NCI-H2081 (cell line): ENCODE results near the gene BMP5.
"Not testable (repeated sequence)": the region's sequence is repeated elsewhere in the genome, so short reads cannot be mapped to it uniquely, and the experiment has no call there.

Experiments used
- DNase-seq, 2 experiments: peaks; one replicate each; lab custom pipeline; 2025; lab: John Stamatoyannopoulos, UW

The BMP5 gene

DNA sequence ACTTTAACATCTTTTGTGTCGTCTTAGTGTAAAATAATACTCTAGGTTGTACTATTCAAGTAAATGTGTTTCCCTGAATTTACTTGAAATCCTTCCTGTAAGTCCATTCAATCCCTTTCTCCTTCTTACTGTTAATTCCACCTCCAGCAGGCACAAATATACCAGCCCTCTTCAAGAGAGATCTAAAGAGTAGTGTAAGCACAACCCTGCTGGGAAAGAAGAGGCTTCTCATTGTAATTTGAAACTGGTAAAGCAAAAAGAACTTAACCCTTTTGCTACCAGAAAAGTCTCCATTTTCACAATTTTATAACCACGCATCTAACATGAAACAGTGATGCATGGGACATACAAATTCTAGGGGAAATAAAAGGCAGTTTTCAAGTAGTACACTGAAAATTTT lies at the start of gene BMP5:
Gene BMP5 (minus strand): TSS at position 191 of the 400 bp plus-strand sequence. CDS start 725 bp downstream, outside the sequence.
- no peak for DNase-seq

DNA sequence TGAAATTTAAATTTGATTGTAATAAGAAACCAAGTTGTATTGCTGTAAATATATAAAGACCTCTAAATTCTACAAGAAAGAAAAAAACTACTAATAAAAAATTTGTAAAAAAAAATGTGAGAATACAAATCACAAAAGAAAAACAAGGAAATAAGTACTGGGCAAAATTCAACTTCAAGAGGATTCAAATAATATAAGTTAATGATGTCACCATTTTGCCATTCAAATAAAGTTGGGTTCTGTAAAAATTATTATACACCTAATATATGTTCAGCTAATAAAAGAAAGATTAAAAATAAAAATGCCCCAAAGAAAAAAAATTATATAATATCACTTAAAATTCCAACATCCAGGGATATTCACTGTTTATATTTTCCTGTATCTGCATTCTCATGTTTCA lies 47.0 kb upstream of the BMP5 start:
- DNase-seq = no peak

DNA sequence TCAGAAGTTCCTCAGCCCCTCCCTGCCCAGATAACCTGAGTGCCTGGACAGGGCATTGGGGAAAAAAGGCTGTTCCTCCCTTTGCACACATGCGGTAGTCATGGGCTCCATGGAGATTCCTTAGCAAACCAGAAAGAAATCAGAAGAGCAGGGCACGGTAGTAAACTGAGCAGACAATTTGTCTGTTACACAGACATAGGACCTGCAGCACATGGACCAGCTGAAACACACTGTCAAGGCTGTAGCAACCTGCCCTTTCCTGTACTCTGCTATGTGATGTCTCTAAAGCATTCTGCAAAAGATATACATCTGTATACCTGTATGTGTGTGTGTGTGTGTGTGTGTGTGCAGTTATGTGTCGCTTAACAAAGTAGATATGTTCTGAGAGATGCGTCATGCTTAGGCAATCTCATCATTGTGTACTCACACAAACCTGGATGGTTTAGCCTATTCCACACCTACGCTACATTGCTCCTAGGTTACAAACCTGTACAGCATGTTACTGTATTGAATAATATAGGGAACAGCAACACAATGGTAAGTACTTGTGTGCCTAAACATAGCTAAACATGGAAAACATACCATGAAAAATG lies 44.4 kb upstream of the BMP5 start:
- no peak for DNase-seq

- no peak for DNase-seq
Observed at GRCh38 chr6:55918639-55919038, 43.2 kb upstream of the BMP5 start.

DNA sequence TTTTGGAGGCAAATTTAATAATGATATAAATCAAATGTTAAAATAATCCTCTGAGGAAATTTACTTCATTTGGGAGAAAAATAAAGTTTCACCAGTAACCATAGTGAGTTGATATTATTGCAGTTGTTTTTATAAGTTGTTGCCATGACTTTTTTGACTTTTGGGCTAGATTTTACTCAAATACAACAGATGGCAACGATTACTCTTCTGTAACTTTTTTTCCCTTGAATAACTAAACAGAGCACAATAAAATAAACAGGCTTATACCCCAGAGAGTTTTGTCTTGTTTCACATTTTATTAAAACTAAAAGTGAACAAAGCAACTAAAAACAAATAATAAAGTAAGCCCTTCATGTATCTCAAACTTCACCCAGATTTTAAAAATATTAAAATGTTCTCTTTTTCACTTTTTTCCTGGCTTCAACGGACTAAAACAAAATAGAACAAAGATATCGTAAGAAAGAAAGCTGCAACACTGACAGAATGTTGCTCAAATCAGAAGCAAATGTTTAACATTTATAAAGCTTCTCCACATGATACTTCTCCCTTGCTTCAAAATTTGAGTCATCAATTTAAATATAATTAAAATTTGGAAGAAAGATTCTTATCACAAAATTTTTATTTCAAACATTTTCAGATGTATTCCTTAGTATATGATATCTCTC lies 42.5 kb upstream of the BMP5 start:
- DNase-seq = no peak

DNA sequence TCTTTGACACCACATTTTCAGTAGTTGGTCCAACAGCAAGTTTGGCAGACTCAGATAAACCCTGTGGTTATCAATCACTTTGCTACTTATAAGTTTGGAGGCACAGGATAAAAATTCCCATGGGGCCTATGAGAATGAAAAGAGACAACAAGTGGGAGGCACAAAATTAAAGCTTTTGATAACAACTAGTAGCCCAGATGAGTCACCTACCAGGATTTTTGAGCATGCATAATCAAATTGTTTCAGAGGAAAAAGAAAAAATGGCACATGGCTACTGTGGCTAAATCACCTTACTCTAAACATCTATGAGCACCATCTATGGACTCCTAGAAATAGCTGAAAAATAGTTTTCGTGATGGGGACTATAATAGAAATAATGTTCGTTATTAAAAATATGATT lies 40.8 kb upstream of the BMP5 start:
- no peak for DNase-seq

- no peak for DNase-seq
Observed at GRCh38 chr6:55913228-55914195, 38.1 kb upstream of the BMP5 start.

GRCh38 chr6:55910466-55910865 lies 35.1 kb upstream of the BMP5 start:
- DNase-seq = not testable (repeated sequence)

DNA sequence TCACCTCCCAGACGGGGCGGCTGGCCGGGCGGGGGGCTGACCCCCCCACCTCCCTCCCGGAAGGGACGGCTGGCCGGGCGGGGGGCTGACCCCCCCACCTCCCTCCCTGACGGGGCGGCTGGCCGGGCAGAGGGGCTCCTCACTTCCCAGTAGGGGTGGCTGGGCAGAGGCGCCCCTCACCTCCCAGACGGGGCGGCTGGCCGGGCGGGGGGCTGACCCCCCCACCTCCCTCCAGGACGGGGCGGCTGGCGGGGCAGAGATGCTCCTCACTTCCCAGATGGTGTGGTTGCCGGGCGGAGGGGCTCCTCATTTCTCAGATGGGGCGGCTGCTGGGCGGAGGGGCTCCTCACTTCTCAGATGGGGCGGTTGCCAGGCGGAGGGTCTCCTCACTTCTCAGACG lies 34.5 kb upstream of the BMP5 start:
- not testable (repeated sequence) for DNase-seq

- DNase-seq = no peak
Observed at GRCh38 chr6:55902796-55903195, 27.4 kb upstream of the BMP5 start.

DNA sequence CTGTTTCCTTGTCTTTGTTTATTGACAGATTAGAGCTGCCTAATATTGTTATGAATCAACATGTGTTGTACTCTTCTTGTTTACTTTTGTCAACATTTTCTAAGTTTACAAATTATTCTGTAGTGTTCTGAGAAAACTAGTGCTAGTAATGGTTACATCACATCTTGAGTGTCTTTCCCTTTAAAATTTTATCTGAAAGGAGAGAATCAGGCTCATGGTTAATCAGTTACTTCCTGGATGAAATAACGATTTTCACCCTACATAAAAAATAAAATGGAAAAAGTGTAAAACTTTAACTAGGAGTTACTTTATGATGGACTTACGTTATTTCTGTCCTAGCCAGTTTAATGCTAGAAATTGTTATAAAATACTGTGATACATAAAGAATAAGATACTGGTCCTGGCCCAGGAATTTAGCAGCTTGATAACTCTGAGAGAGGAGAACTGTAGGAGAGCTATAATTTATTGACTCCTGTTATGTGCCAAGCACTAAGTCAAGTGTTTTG lies 26.4 kb upstream of the BMP5 start:
- no peak for DNase-seq

- DNase-seq = no peak
Observed at GRCh38 chr6:55898342-55898741, 23.0 kb upstream of the BMP5 start.

- no peak for DNase-seq
Observed at GRCh38 chr6:55897346-55897745, 22.0 kb upstream of the BMP5 start.

DNA sequence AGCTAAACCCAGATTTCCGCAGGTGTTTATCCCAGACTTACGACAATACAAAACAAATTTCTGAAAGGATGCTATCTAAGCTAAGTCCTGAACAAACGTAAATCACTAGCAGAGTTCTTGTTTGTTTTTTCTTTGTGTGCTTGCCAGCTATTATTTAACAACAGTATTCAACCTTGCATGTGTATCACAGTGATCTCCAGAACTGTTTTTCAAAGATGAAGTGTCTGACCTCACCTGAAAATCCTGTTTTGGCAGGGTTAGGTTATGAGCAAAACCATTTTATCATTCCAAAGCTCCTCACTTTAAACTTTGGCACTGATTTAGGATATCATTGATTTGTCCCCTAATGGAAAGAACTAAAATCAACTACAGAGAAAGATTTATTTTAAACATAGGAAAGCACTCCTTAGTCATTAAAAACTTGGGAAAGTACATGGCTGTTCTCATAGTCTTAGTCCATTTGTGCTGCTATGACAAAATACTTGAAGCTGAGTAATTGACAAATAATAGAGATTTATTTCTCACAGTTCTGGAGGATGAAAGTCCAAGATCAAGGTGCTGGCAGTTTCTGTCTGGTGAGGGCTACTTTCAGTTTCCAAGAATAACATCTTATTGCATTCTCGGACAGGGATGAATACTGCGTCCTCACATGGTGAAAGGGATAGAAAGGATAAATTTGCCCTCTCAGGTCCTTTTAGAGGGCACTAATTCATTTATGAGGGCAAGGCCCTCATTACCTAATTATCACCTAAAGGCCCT lies 20.8 kb upstream of the BMP5 start:
- DNase-seq = no peak

GRCh38 chr6:55892749-55893357 lies 17.5 kb upstream of the BMP5 start:
- DNase-seq = no peak

DNA sequence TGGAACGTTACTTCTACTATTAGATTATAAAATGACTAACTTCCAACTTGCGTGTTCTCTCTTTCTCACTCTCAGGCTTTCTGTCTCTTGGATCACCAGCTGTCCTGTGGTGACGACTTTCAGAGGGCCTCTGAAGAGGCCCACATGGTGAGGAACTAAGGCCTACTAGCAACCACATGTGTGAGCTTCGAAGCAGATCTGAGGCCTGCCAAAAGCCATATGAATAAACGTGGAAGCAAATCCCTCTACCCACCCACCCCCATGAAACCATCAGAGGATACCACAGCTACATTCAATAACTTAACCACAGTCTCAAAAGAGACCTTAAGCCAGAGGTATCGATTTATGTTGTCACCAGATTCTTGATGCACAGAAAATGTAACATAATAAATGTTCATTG lies 13.5 kb upstream of the BMP5 start:
- no peak for DNase-seq

DNA sequence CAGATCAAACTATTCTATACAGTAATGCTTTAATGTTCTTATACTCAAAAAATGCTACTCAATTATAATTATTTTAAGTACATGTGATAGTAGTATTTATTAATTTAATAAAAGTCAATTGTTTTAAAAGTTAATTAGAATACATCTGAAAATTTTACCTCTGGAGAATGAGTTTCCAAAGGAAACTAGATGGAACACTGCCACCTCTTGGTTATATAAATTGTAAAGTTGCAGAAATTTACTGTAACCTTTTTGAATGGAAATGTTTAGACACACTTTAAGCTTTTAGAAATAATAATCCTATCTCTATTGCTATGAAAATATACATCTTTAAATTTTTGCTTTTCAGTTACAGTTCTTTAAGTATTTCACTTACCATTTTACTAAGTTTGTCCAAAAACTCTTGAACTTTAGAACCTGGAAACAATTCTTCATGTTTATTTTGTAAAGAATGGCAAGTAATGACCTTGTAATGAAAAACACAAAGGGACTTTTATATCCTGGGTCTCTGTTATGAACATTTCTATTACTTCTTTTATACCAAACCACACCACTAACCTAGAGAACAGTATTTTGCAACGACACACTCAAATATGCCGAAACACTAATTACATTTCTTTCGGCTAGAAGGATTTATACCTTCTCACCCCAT lies 10.9 kb upstream of the BMP5 start:
- DNase-seq = peak in 1 of 2 experiments; percentile 31

DNA sequence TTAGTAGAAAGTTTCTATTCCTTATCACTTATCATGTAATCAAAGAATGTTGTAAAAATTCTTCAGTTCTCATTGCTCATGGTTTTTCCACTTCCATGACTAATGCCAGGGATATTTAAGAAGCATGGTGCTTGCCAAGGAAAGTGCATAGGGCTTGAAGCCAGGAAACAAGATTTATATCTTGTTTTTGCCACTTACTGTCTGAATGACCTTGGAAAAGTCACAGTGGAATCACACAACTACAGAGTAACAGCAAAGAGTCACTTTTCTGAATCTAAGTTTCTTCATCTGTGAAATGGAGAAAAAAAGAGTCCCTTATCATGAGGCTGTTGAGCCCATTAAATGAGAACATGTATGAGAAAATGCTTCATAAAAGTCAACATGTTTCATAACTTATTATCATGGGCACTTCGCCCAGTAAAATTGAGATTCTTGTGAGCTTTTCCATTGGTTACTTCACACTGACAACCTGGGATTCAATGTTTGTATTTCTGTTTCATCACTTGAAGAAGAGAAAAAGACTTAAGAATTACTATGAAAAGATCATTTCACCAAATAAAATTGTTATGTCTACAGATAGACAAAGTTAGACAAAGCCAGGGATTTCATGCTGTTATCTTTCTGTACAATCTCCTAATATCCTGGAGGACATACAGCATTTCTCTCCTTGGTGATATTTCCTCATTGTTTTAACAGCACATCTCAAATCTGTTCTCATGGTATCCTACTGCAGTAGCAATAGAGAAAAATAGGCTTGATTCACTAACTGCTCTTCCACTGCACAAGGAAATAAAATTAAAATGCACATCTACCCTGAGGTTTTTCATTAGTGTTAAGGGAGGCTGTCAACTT lies 7.6 kb upstream of the BMP5 start:
- DNase-seq = no peak

GRCh38 chr6:55877283-55877682 lies 1.9 kb upstream of the BMP5 start:
- no peak for DNase-seq

- DNase-seq = no peak
Observed at GRCh38 chr6:55874316-55874715, 1.1 kb downstream of the BMP5 start.
